HG03095 (cell line): Measurements from ENCODE around the gene MT1E.
A peak's percentile ranks its signal among the peaks of the same experiment; 100 is the strongest.

Source experiments
- ATAC-seq: cut with Tn5 transposase; IDR thresholded peaks from one replicate; pipeline ENCODE4 v1.9.1; 2021; ENCODE audit warnings: moderate library complexity; ENCODE audit not compliant: unreplicated experiment

Gene MT1E

GRCh38 chr16:56623637-56624036 is 1.9 kb upstream of the MT1E start:
- ATAC-seq = no peak

- ATAC-seq = no peak
Measured at GRCh38 chr16:56625943-56626654, 518 bp downstream of the MT1E start.

DNA sequence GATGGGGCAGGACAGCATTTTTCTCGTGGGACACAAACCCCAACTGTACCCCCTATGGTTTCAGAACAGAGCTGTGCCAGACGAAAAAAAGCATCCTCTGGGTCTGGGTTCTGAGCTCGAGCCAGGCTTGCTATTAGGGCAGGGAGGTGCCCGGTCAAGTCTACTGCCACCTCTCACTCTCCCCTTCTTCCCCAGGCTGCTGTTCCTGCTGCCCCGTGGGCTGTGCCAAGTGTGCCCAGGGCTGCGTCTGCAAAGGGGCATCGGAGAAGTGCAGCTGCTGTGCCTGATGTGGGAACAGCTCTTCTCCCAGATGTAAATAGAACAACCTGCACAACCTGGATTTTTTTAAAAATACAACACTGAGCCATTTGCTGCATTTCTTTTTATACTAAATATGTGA is 1.1 kb downstream of the MT1E start:
- ATAC-seq = no peak

DNA sequence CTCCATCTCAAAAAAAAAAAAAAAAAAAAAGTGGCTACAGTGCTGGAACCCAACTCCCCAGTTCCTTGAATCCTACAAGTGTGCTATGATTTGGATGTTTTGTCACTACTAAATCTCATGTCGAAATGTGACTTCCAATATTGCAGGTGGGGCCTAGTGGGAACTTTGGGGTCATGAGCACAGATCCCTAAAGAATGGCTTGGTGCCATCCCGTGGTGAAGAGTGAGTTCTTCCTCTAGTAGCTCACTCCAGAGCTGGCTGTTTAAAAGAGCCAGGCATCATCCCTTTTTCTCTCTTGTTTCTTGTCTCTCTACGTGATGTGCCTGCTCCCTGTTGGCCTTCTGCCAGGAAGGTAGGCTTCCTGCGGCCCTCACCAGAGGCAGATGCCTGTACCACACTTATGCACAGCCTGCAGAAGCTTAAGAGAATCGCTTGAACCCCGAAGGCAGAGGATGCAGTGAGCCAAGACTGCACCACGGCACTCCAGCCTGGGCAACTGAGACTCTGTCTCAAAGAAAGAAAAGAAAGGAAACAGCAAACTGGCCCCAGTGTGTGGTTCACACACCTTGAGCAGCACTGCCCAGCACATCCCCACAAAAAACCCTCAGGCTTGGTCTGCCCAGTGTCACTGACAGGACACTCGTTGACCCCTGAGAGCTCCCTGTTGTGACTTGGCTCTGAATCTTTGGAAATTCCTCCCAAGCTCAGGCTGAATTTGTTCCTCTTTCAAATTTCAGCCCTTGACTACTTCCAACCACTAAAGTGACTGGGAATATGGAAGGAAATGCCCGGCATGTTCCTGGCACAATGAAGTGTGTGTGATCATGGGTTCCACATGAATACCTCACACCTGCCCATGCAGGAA is 3.1 kb downstream of the MT1E start:
- no peak for ATAC-seq

GRCh38 chr16:56629531-56629930 is 4.0 kb downstream of the MT1E start:
- no peak for ATAC-seq

GRCh38 chr16:56630134-56630533 is 4.6 kb downstream of the MT1E start:
- ATAC-seq = peak; percentile 92

DNA sequence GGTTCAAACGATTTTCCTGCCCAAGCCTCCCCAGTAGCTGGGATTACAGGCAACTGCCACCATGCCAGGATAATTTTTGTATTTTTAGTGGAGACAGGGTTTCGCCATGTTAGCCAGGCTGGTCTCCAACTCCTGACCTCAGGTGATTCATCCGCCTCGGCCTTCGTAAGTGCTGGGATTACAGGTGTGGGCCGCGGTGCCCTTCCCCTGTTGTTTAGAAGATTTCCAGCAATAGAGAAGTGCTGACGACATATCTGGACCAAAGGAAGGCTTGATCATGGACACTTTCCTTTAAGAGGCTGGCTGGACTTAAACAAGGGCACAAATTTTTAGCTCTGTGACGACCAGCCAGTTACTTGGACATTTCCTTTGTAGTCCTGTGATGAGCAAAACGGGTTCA is 5.6 kb downstream of the MT1E start:
- no peak for ATAC-seq

- no peak for ATAC-seq
Measured at GRCh38 chr16:56631832-56632155, 6.2 kb downstream of the MT1E start.

DNA sequence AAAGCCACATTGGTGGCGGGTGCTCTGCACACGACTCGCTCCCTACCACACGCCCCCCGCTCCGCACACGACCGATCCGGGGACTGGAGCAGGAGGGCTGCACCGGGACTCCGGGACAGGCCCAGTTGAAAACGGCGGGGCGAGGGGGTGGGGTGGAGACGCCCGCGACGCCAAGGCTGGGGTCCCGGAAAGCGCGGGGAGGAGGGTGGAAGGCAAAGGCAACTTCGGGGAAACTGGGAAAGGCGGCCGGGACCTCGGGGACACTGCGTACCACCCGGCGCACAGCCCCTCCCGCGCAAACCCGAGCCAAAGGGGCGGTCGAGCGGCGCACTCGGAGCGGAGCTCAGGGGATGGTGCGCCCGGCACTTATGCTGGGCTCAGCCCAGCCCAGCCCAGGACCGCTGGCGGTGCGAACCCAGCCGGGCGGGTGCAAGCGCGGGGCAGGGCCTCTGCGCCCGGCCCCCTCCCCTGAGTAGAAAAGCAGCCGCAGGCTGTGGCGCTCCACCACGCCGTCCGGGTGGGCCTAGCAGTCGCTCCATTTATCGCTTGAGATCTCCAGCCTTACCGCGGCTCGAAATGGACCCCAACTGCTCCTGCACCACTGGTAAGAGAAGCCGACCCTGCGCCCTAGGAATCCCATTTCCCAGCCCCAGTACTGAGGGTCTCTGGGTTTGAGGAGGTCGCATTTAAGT is 6.7 kb downstream of the MT1E start, which contains the start of gene MT1M:
TSS of gene MT1M (plus strand) at position 504 of the 692 bp plus-strand sequence. CDS start at position 577, 73 bp downstream.
- ATAC-seq = no peak

- no peak for ATAC-seq
Measured at GRCh38 chr16:56632848-56633365, 7.3 kb downstream of the MT1E start.

DNA sequence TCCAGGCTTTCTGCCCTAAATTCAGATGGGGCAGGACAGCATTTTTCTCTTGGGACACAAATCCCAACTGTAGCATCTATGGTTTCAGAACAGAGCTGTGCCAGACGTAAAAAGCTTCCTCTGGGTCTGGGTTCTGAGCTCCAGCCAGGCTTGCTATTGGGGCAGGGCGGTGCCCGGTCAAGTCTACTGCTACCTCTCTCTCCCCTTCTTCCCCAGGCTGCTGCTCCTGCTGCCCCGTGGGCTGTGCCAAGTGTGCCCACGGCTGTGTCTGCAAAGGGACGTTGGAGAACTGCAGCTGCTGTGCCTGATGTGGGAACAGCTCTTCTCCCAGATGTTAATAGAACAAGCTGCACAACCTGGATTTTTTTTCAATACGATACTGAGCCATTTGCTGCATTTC is 8.0 kb downstream of the MT1E start:
- no peak for ATAC-seq

- ATAC-seq = no peak
Measured at GRCh38 chr16:56634715-56635440, 9.3 kb downstream of the MT1E start.

DNA sequence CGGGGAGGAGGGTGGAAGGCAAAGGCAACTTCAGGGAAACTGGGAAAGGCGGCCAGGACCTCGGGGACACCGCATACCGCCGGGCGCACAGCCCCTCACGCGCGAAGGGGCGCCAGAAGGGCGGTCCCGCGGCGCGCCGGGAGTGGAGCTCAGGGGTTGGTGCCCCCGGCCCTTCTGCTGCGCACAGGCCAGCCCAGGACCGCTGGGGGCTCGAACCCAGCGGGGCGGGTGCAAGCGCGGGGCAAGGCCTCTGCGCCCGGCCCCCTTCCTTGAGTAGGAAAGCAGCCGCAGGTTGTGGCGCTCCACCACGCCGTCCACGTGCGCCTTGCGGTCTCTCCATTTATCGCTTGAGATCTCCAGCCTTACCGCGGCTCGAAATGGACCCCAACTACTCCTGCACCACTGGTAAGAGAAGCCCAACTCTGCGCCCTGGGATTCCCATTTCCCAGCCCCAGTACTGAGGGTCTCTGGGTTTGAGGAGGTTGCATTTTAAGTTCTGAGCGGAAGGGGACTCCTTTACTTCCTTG is 9.9 kb downstream of the MT1E start:
- ATAC-seq = no peak

DNA sequence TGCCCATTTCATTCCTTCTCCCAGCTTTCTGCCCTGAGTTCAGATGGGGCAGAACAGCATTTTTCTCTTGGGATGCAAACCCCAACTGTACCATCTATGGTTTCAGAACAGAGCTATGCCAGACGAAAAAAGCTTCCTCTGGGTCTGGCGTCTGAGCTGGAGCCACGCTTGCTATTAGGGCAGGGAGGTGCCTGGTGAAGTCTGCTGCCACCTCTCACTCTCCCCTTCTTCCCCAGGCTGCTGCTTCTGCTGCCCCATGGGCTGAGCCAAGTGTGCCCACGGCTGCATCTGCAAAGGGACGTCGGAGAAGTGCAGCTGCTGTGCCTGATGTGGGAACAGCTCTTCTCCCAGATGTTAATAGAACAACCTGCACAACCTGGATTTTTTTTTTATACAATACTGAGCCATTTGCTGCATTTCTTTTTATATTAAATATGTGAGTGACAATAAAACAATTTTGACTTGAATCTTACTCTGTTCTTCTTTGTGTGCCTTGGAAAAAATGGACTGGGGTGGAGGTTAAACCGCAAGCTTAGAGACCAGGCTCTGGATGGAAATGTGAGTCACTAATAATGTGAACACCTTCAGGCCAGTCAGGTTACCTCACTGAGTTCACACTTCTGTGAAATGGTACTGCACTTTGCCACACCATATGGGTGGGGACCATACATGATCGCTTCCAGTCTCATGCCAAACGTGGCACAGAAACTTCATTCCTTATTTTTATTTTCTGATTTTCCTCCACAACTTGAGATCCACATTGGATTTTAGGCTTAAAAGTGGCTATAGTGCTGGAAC is 11.2 kb downstream of the MT1E start:
- no peak for ATAC-seq

DNA sequence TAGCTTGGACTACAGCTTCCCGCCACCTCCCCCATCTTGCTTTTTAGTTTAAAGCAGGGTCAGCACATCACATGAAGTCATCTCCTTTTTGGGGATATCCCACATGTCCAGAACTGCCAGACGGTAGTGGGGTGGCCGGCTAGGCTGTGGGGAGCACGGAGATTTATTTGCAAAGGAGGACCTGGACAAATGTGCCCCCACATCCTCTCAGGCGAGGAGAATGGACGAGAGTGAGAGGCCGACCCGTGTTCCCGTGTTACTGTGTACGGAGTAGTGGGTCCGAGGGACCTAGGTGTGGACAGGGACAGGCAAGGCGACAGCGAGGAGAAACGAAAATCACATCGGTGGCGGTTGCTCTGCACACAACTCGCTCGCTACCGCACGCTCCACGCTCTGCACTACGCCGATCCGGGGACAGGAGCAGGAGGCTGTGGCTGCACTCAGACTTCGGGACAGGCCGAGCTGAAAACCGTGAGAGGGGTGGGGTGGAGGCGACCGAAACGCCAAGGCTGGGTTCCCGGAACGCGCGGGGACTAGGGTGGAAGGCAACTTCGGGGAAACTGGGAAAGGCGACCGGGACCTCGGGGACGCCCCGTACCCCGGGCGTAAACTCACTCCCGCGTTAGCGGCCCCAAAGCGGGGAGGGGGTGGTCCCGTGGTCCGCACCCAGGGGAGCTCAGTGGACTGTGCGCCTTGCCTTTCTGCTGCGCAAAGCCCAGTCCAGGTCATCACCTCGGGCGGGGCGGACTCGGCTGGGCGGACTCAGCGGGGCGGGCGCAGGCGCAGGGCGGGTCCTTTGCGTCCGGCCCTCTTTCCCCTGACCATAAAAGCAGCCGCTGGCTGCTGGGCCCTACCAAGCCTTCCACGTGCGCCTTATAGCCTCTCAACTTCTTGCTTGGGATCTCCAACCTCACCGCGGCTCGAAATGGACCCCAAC is 12.5 kb downstream of the MT1E start, which contains the start of gene MT1A:
TSS of gene MT1A (plus strand) at position 853 of the 937 bp plus-strand sequence. CDS start at position 926, 73 bp downstream.
- ATAC-seq = no peak

GRCh38 chr16:56639045-56639444 is 13.5 kb downstream of the MT1E start:
- no peak for ATAC-seq

DNA sequence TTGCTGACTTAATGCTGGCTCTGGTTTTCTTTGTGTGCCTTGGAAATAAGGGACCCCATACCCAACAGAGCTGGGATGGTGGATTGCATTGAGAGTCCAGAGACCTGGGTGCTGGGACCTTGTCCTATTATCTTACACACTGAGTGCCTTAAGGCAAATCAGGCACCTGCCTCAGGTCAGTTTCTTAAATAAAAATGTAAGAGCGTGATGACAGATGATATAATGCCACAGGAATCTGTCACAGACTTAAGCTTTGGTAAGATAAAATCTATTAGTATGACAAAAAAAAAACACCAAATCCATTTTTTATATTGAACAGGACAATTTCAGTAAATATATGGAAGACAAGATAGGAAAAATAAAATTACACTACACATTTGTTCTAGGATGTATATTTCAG is 14.5 kb downstream of the MT1E start:
- no peak for ATAC-seq

DNA sequence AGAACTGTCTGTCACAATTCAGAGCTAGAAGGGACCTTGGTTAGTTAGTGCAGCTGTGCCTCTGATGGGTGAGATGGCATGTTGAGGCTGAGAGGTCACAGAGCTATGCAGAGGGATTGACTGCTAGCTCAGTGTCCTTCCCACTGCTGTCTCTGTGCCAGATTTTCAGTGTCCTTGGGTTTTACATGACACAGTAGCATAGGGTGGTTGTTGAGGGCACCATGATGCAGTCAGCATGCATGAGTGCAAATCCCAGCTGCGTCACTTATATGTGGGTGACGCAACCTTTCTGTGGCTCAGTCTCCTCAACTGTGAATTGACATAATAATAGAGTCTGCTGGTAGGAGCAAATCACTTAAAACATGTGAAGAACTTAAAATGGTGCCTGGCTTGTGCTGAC is 15.6 kb downstream of the MT1E start:
- ATAC-seq = no peak
